GM19025 (cell line): ENCODE data around the gene SPACA6.

Source experiments
- ATAC-seq: cut with Tn5 transposase; IDR thresholded peaks from one replicate; pipeline ENCODE4 v1.9.1; 2021; ENCODE audit warnings: mild to moderate bottlenecking, low read depth, moderate library complexity; ENCODE audit not compliant: unreplicated experiment

SPACA6 gene

DNA sequence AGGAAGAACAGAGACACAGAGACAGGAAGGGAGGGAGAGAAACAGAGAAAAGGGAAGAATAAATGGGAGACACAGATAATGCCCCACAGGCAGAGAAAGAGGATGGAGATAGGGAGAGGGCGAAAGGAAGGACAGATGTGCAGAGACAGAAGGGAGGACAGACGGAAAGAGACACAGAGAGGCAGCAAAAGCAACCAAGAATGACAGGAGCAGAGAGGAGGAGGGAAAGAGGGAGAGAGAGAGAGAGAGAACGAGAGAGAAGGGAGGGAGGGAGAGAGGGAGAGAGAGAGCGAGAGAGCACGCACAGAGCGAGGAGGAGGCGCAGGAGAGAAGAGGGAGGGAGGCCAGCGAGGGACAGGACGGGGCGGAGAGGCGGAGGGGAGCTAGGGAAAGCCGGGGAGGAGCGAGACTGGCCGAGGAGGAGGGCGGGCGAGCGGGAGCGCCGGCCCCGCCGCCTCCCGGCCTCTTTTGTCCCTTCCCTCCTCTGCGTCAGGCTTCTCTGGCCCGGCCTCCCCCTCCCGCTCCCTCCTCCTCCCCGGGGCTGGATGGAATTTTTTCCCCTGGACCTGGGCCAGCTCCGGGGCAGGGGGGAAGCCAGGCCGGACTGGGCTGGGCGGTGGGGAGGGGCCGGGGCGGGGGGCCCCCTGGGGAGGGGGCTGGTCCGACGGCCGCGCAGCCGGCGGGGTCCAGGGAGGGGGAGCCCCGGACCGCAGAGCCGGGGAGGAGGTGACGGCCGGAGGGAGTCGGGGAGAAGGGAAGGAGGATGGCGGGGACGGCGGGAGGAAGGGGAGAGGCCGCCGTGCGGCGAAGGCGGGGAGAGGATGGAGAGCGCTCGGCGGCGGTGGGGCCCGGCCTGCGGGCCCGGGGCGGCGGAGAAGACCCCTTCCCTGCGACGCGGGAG is 4.2 kb upstream of the SPACA6 start:
- no peak for ATAC-seq

DNA sequence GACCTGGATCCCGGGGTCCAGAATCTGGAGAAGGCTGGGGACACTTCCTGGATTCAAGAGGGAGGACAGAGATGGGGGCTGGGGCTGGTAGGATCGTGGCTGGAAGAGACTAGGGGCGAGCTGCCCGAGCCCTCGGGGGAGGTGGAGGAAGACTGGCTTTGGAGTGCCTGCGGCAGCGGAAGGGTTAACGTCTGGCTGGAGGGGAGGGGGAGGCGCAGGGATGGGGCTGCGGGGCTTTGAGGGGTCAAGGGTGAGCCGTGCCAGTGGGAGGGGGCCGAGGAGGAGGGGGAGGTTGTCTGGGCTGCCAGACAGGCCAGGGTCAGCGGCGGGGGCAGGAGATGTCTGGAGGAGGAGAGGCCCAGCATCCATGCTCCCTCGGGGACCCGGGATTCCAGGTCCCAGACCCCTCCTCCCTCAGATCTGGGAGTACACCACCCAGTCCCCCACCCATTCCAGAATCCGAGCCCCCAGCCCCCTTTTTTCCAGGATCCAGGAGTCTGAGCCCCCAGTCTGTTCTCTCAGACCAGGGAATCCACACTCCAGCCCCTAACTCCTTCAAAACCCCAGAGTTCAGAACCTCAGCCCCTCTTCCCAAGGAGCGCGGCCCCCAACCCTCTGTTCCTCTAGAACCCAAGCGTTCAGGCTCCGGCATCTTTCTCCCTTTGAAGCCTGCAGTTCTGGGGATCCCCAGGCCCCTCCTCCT is 3.2 kb upstream of the SPACA6 start:
- no peak for ATAC-seq

DNA sequence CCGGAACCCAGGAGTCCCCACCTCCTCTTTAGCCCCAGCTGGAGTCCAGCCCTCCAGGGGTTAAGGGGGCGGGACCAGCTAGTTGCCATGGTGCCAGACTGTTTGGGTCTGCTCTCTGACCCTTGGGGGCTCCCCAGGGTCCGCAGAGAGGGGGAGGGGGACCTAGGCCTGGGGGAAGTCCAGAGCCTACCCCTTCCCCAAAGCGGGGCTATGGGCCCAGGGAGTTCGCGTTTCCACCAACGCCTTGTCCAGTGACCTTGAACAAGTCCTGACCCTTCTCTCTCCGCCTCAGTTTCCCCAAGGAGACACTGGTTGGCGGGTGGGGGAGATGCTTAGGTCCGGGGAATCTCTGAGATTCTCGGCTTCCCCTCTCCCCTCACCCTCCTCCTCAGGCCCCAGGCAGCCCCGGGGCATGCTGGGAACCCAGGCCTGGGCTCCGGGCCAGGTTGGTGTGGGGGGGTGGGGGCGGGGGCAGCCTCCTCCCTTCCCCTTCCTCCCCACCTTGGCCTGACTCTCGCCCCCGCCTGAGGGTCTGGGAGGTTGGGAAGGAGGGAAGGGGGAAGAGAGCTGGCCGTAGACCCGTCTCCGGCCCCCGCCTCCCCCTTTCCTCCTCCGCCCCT is 2.6 kb upstream of the SPACA6 start:
- ATAC-seq = no peak

DNA sequence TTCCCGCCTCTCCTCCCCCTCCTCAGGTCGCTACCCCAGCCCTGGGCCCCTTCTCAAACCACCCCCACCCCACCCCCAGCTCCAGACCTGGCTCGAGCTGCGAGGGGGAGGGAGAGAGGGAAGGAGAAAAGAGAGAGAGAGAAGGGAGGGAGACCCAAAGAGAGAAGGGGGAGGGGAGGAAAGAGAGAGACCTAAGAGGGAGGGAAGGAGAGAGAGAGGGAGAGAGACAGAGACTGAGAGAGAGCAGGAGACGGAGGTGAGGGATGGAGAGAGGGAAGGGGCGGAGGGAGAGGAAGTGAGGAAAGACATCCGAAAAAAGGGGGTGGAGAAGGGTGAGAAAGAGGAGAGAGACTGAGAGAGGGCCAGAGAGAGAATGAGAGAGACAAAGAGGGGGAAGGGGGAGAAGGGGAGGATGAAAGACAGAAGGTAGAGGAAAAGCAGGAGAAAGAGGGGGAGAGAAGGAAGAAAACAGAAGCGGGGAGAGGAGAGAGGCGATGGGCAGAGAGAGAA is 2.0 kb upstream of the SPACA6 start:
- ATAC-seq = no peak

DNA sequence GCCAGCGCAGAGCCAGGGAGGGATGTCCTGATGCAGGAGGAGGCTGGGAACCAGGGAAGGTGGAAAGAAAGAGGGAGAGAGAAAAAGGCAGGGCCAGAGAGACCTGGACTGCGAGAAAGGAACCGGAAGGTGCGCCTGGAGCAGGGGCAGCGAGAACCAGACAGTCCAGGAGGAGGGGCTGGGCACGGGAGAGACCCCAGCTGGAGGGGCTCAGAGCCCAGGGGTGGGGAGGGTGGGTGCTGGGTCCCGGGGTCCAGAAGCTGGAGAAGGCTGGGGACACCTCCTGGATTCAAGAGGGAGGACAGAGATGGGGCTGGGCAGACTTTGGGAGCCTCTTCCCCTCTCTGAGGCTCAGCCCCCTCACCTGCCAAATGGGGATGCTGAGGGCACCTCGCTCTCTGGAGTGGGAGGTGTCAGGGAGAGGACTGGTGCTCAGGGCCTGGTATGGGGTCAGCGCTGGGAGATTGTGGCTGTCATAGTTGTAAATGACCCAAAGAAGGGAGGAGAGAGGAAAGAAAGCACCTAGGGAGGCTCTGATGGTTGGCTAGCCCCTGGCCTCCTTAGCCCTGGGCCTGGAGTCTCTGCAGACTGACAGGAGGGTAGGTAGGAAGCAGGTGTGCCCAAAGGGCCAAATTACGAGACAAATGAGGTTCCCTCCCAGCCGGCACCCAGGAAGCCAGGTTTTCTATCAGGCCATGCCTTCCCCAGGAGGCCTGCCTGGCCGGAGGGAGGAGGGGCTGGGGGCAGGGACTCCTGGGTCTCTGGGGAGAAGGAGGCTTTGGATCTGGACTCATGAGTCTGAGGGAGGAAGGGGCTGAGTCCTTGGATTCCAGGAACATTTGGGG is 1.3 kb upstream of the SPACA6 start:
- no peak for ATAC-seq

DNA sequence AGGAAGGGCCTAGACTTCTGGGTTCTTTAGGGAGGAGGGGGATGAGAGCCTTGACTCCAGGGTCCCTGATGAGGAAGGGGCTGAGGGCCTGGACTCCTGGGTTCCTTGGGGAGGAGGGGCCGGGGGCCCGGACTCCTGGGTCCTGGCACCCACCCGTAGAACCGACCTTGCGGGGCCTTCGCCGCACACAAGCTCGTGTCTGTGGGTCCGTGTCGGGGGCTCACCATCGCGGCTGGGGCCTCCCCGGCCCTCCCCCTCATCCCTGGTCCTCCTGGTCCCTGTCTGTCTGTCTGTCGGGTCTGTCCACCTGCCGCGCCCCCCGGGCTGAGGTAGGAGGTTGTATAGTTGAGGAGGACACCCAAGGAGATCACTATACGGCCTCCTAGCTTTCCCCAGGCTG is 662 bp upstream of the SPACA6 start:
- no peak for ATAC-seq

DNA sequence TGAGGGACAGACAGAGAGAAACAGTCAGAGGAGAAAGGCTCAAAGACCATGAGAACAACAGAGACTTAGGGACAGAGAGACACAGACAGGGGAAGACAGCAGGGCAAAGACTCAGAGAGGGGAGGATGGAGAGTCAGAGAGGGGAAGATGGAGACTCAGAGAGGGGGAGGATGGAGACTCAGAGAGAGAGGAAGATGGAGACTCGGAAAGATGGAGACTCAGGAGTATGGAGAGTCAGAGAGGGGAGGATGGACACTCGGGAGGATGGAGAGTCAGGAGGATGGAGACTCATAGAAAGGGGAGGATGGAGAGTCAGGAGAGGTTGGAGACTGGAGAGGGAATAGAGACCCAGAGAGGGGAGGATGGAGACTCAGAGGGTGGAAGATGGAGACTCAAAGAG is 689 bp downstream of the SPACA6 start:
- no peak for ATAC-seq

DNA sequence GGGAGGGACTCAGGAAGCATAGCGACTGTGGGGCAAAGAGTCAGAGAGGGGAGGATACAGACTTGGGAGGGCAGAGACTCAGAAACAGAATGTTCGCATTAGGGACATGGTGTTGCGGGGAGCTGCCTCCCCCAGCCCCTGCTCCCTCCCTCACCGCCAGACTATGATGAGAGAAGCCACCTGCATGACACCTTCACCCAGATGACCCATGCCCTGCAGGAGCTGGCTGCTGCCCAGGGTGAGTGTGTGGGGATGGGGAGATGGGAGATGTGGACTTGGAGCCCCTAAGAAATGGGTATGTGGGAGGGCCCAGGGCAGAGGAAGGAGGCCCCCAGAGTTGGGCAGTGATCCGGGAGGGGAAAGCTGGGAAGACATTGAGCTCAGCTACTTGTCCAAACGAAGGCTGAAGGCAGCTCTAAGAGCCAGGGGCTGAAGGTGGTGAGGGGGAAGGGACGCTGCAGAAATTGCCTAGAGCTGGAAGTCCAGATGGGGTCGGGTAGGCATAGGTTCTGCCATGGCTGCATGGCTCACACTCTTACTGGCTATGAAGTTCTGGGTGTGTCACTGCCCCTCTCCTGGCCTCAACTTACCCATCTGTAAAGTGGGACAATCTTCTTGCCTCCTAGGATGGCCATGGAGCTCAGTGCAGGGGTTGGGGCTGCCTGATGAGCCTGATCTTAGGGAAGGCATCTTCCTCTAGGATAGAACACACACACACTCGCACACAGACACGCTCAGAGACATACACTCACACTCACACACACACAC is 1.4 kb downstream of the SPACA6 start:
- no peak for ATAC-seq

DNA sequence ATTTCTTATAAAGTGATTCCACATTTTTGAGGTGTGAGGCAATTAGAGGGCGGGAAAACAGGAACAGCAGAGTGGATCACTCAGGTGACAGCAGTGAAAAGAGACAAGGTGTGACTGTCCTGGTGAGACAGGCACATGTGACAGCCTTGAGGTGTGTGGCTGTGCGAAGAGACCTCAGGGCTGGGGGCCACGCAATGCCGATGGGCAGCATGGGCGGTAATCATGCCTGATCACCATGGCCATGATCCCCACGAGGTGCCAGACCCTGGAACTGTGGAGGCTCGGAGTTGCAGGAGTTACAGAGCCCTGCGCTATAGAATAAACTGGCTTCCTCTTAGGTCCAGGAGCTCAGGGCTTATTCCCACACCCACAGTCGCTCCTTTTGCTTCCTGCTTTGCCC is 2.0 kb downstream of the SPACA6 start:
- no peak for ATAC-seq

DNA sequence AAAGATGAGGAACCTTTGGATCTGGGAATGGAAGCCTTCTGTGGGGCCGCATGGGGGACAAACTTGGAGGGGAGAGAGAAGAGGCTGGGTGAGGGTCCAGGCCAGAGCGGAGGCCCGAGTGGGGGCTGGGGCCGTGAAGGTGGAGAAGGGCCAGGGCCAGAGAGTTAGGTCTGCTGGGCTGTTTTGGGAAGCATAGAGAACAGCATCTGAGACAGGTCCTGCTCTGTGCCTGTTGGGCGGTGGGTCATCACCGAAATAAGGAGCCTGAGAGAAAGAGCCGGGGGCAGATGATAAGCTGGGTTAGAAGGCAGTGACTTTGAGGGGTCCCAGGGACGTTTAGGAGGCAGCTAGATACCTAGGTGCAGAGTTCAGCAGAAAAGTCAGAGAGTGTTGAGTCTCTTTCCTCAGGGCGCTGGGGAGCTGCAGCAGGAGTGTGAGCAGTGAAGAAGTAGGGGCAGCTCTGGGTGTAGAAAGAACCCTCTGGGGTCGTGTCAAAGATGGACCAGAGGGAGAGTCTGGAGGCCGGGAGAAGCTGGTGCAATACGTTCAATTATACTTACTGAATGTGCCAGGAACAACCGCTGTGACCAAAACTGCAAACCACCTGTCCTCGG is 2.7 kb downstream of the SPACA6 start:
- ATAC-seq = no peak

DNA sequence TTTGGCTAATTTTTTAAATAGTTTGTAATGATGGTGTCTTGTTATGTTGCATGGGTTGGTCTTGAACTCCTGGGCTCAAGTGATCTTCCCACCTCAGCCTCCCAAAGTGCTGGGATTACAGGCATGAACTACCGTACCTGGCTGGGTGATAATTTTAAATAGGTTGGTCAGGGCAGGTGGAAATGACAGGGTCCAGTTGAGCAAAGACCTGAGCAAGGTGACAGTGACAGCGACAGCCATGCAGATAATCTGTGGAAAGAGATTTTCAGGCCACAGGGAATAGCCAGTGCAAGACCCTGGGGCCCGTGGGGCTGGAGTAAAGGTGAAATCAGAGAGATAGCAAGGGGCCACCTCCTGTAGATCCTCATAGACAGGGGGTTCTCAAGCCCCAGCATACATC is 3.5 kb downstream of the SPACA6 start:
- no peak for ATAC-seq

DNA sequence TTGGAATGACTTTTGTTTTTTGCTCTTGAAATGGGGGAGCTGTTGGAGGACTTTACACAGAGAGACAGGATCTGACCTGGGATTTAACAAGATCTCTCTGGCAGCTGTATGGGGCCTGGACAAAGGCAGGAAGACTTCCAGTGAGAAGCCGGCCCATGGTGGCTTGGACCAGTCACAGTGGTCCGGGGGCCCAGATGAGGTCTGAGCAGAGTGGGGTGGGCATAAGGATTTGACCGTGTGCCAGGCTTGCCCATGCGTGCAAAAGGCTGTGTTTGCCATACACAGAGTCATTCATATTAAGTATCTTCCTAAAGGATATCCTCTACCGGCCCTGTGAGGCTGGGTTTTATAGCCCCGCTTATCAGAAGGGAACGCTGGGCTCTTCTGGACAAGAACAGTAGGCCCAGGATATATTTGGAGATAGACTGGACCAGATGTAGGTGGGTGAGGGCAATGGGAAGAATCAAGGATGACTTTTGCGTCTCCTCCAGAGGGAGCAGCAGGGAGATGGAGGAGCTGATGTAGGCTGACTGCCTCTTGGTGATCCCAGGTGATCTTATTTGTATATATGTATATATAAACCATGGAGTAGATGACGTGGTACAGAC is 4.1 kb downstream of the SPACA6 start:
- no peak for ATAC-seq

DNA sequence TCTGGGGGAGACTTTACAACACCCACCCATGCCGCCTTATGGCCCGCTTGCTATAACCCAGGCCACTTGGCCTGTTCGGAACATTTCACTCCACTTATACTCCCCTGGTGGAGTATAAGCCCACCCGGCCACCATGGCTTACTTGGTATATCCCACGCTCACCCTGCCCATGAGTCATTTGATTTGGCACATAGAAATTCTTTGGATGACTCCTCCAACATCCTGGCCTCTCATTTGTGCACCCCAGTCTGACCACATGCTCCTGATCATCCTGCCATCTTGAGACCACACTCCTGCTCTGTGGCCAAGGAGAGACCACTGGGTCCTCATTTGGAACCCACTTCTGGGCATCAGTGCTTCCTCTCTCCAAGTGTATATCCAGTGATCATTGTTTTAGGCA is 5.2 kb downstream of the SPACA6 start:
- no peak for ATAC-seq

DNA sequence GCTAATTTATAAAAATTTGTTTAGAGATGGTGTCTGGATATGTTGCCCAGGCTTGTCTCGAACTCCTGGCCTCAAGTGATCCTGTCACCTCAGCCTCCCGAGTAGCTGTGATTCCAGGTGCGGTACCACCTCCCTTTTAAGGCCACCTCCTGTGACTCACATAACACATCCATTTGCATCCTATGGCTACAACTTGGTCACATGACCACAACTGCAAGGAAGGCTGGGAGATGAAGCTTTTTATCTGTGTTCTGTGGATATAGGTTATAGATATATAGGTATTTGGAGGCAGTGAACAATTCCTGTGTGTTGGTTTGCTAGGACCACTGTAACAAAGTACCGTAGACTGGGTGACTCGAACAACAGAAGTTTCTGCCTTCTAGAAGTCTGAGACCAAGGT is 6.0 kb downstream of the SPACA6 start:
- no peak for ATAC-seq

DNA sequence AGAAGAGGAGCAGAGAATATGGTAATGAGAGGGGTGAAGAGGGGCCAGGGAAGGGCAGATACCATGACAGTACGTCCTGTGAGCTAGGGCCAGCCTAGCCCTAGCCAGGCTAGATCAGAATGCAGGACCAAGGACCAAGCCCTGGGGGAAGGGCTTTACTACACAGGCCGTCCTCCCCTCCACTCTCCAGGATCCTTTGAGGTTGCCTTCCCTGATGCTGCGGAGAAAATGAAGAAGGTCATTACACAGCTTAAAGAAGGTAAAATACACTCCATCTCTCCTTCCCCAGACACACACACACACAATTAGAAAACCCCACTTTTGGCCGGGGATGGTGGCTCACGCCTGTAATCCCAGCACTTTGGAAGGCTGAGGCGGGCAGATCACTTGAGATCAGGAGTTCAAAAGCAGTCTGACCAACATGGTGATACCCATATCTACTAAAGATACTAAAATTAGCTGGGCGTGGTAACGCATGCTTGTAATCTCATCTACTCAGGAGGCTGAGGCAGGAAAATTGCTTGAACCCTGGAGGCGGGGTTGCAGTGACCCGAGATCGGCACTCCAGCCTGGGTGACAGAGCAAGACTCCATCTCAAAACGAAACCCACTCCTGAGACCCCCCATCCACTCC is 8.5 kb downstream of the SPACA6 start:
- no peak for ATAC-seq

DNA sequence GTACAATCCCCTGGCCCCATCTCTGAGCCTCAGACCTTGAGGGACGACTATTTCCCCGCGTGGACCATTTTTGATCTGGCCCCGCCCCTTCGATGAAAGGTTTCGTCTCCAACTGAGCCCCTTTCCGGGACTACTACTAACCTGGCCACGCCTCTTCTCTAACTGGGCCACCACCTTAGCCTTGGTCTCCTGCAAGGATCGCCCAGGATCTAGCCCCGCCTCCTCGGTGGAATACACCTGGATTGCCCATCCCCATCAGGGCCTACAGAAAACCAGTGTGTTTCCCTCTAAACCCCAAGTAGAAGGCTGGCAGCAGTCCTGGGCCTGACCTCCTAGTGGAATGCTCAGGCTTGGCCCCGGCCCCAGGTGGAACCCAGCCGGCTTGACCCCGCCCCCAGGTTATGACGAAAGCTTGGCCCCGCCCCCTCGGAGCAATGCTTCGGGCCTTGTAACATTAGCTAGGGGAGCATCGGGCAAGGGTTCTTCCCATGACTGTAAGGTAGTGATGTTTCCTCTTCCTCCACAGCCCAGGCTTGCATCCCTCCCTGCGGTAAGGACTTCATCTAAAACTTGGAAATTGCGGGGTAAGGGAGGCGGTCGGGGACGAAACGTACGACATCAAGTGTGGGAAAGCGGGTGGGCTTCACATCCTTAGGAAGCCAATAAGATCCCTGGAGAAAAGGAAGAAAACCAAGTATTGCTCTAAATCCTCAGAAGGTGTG is 9.1 kb downstream of the SPACA6 start:
- ATAC-seq = no peak

DNA sequence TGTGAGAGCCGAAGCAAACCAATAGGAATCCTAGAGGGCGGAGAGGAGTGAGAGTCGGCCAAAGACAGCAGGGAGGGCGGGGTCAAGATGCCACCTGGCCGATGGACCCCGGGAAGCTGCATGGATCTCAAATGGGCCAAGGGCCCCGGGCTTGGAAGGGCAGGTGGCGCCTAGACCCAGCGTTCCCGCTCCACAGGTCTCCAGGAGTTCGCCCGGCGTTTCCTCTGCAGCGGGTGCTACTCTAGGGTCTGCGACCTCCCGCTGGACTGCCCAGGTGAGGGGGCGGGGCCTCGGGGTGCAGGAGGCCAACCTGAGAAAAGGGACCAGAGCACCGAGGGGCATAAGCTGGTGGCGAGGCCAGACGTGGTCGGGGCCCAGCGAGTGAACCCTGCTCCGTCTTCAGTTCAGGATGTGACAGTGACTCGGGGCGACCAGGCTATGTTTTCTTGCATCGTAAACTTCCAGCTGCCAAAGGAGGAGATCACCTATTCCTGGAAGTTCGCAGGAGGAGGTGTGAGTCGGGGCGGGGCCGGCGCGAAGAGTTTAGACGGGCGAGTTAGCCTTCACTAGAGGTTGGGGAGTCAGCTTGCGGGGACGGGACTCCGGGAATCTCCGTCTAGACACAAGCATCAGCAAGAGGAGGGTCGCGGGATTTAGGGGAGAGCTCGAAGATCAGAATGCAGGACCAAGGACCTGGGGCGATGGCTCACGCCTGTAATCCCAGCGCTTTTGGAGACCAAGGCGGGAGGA is 9.9 kb downstream of the SPACA6 start:
- no peak for ATAC-seq
